Keratinocyte (primary cell): ENCODE data around the gene ARPC5.

ENCODE experiments used
- CTCF ChIP-seq, 3 experiments: IDR thresholded peaks in 1 of 3; conservative IDR thresholded peaks in 1 of 3; optimal IDR thresholded peaks in 1 of 3; 2 replicates in 2 of 3; 3 replicates in 1 of 3; pipeline versions ENCODE3 to v1.5.1; 2011; ENCODE audit warnings: low read length in 3 of 3, mild to moderate bottlenecking in 3 of 3, moderate library complexity in 2 of 3, control low read depth in 1 of 3, inconsistent platforms in 1 of 3; ENCODE audit not compliant: insufficient read depth in 2 of 3; ENCODE audit errors: extremely low read depth in 1 of 3
- EZH2 ChIP-seq: IDR thresholded peaks from one replicate; pipeline ENCODE4 v1.6.1; 2012; ENCODE audit warnings: inconsistent platforms, mild to moderate bottlenecking, low read length, moderate library complexity

DNA sequence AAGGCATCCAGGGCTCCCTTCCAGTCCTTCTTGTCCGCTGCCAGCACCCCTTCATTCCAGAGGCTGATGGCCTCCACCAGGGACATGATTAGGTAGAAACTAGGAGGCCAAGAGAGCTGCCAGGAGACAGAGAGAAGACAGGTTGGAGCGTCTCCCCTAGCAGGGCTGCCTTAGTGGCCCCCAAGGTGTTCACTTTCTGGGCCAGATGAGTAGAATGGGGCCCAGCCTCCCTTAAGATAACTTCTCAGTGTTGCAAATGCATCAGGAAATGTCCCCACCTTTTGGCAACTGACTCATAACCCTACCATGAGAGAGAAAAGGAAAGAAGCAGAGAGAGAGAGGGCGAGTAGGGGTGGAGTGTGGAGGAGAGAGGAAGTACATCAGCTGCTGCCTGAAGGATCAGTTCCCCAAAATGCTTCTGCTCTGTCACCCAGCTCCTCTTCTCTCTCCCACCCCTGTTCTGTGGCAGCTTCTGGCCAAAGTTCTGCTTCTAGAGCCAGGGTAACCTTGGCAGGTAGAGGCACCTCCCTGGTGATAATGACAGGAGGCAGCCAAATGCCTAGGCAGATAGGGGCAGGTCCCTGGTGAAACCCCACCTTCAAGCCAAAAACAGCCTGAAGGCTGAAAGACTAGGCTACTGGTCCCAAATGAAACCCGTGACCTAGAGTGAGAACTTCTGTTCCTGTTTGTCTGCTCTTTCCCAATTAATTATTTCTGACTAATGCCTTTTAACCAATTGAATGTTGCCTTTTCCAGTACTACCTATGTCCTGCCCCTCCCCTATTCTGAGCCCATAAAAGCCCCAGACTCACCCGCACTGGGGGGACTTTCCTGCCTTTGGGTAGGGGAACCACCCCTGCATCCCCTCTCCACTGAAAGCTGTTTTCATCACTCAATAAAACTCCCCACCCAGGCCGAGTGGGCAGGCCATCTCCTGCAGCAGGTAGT is 45.1 kb downstream of the ARPC5 start, which contains the start of gene NCF2:
- TF ChIP-seq CTCF (optimal IDR thresholded peaks at IDR 0.05 in 1 of 3, IDR thresholded peaks at IDR 0.05 in 1 of 3, conservative IDR thresholded peaks at IDR 0.05 in 1 of 3; ENCODE audit: extremely low read depth in 1 of 3, insufficient read depth in 2 of 3, low read length in 3 of 3): no peak
- no peak for TF ChIP-seq EZH2
